Epithelial cell of esophagus (primary cell): ENCODE results near the gene MRC2.

Experiments used
- DNase-seq: peaks from one replicate; pipeline ENCODE4 v3.0.0; 2010; ENCODE audit warnings: low read depth
- H3K4me3 ChIP-seq: 2 replicates; pipeline ENCODE4 v1.5.1; 2011; ENCODE audit warnings: mild to moderate bottlenecking, low read length, control low read depth
- CTCF ChIP-seq: IDR thresholded peaks from 2 replicates; pipeline ENCODE4 v1.5.1; 2011; ENCODE audit warnings: low read depth, mild to moderate bottlenecking, low read length, control low read depth, inconsistent platforms; ENCODE audit not compliant: insufficient read depth; ENCODE audit errors: missing control alignments

MRC2 gene

GRCh38 chr17:62718429-62718828 is 91.0 kb downstream of the MRC2 start:
- no peak overlapping the region for H3K4me3 ChIP-seq
- TF ChIP-seq CTCF, result no peak
- DNase-seq, result no peak

- no peak overlapping the region for H3K4me3 ChIP-seq
- no peak for TF ChIP-seq CTCF
These were observed 92.1 kb downstream of the MRC2 start for GRCh38 chr17:62719586-62719985.

GRCh38 chr17:62720126-62720850 is 92.8 kb downstream of the MRC2 start:
- no peak overlapping the region for H3K4me3 ChIP-seq
- peak; percentile 49 for DNase-seq
- TF ChIP-seq CTCF, result peak; percentile 45

More at GRCh38 chr17:62719586-62719985, 92.1 kb downstream of the MRC2 start:
- DNase-seq, result no peak

- no peak overlapping the region for H3K4me3 ChIP-seq
- no peak for TF ChIP-seq CTCF
- no peak for DNase-seq
These were observed 95.2 kb downstream of the MRC2 start for GRCh38 chr17:62722625-62723024.

GRCh38 chr17:62723842-62724241 is 96.4 kb downstream of the MRC2 start:
- no peak overlapping the region for H3K4me3 ChIP-seq
- DNase-seq, result no peak
- TF ChIP-seq CTCF, result no peak

GRCh38 chr17:62724398-62725146 is 97.1 kb downstream of the MRC2 start:
- H3K4me3 ChIP-seq, result peak overlapping the region; percentile 20
- peak; percentile 94 for DNase-seq
- no peak for TF ChIP-seq CTCF

- no peak overlapping the region for H3K4me3 ChIP-seq
- no peak for TF ChIP-seq CTCF
- DNase-seq, result peak; percentile 32
These were observed 98.3 kb downstream of the MRC2 start for GRCh38 chr17:62725791-62726249.
